ENCODE measurements around the gene EAPP.

- TF ChIP-seq CTCF (IDR thresholded peaks at IDR 0.05) = no peak
- no peak for TF ChIP-seq POLR2A (IDR thresholded peaks at IDR 0.05)
Observed at GRCh38 chr14:34562776-34563150, 23.3 kb upstream of the EAPP start.
